SK-N-SH (cell line): ENCODE results near the gene CDC27. TPM values are rescaled to one million over a fixed set of nuclear protein-coding genes. Genes with fewer than 3 reads are reported as not detected.

Experiments used
- CTCF ChIA-PET: fragments of 300-600, 350-600 bp; formaldehyde crosslinking; extraction: SDS; loops from one replicate; lab custom pipeline; 2021; lab: Yijun Ruan, JAX
- POLR2A ChIA-PET: fragments of 350-600 bp; sonication (Branson Sonifier 250); formaldehyde crosslinking; extraction: SDS; loops from one replicate; lab custom pipeline; 2020; ENCODE audit warnings: antibody characterized with exemption, inconsistent platforms; lab: Yijun Ruan, JAX
- DNase-seq: peaks from one replicate; pipeline ENCODE4 v3.0.0; 2012
- H2AFZ ChIP-seq: fragments of 200-600 bp; sonication (generic); 2 replicates; pipeline ENCODE4 v1.8.1; 2016; ENCODE audit warnings: antibody characterized with exemption, mild to moderate bottlenecking, low read depth
- H3F3A ChIP-seq: fragments of 200-600 bp; sonication (generic); replicated peaks from 2 replicates; pipeline ENCODE3; 2016; ENCODE audit warnings: antibody characterized with exemption, mild to moderate bottlenecking; ENCODE audit not compliant: insufficient read depth
- H3K27ac ChIP-seq, 2 experiments: fragments of 200-500 bp in 1 of 2; fragments of 200-600 bp in 1 of 2; sonication (Bioruptor generic) in 1 of 2; sonication (generic), shearing (Covaris generic) in 1 of 2; 2 replicates each; pipeline versions ENCODE4 v1.5.1 to v1.6.1; 2014 to 2016; ENCODE audit warnings: low read depth in 2 of 2, inconsistent platforms in 1 of 2, low read length in 1 of 2, mild to moderate bottlenecking in 1 of 2, mixed read lengths in 1 of 2
- H3K27me3 ChIP-seq: fragments of 200-600 bp; sonication (generic), shearing (Covaris generic); 2 replicates; pipeline ENCODE4 v1.6.1; 2016; ENCODE audit warnings: mixed run types; ENCODE audit not compliant: insufficient read depth
- H3K36me3 ChIP-seq, 2 experiments: fragments of 200-500 bp in 1 of 2; fragments of 200-600 bp in 1 of 2; sonication (Bioruptor generic) in 1 of 2; sonication (generic) in 1 of 2; replicated peaks in 1 of 2; 2 replicates each; pipeline versions ENCODE3 to v1.5.1; 2014 to 2016; ENCODE audit warnings: low read length in 1 of 2, mild to moderate bottlenecking in 1 of 2; ENCODE audit not compliant: insufficient read depth in 2 of 2, control insufficient read depth in 1 of 2
- H3K4me1 ChIP-seq, 2 experiments: fragments of 200-500 bp in 1 of 2; fragments of 200-600 bp in 1 of 2; sonication (Bioruptor generic) in 1 of 2; sonication (generic), shearing (Covaris generic) in 1 of 2; 2 replicates each; pipeline versions ENCODE4 v1.5.1 to v1.6.1; 2014 to 2016; ENCODE audit warnings: low read depth in 1 of 2, low read length in 1 of 2, mixed run types in 1 of 2; ENCODE audit not compliant: insufficient read depth in 2 of 2, control insufficient read depth in 1 of 2
- H3K4me2 ChIP-seq: fragments of 200-600 bp; sonication (generic), shearing (Covaris generic); 2 replicates; pipeline ENCODE4 v1.6.1; 2017; ENCODE audit warnings: mixed run types
- H3K4me3 ChIP-seq, 2 experiments: fragments of 200-500 bp in 1 of 2; fragments of 200-600 bp in 1 of 2; sonication (Bioruptor generic) in 1 of 2; sonication (generic), shearing (Covaris generic) in 1 of 2; 2 replicates each; pipeline versions ENCODE4 v1.5.1 to v1.8.1; 2014 to 2016; ENCODE audit warnings: low read depth in 2 of 2, inconsistent platforms in 1 of 2, low read length in 1 of 2, mild to moderate bottlenecking in 1 of 2, mixed read lengths in 1 of 2, moderate library complexity in 1 of 2
- H3K79me2 ChIP-seq: fragments of 200-600 bp; sonication (generic); 2 replicates; pipeline ENCODE4 v1.8.1; 2017; ENCODE audit warnings: mild to moderate bottlenecking; ENCODE audit not compliant: insufficient read depth
- H3K9ac ChIP-seq: fragments of 200-600 bp; sonication (generic); 2 replicates; pipeline ENCODE4 v1.6.1; 2017; ENCODE audit warnings: mixed run types
- H3K9me2 ChIP-seq: fragments of 200-600 bp; sonication (generic); 2 replicates; pipeline ENCODE4 v1.6.1; 2017; ENCODE audit warnings: mixed run types
- H3K9me3 ChIP-seq: fragments of 200-600 bp; sonication (generic); 2 replicates; pipeline ENCODE4 v1.6.1; 2017; ENCODE audit warnings: mixed run types, mild to moderate bottlenecking, moderate library complexity
- H4K20me1 ChIP-seq: fragments of 200-600 bp; sonication (generic); 2 replicates; pipeline ENCODE4 v1.6.1; 2017; ENCODE audit warnings: mild to moderate bottlenecking, mixed run types; ENCODE audit not compliant: insufficient read depth
- CTCF ChIP-seq: fragments of 200-600 bp; sonication (generic); IDR thresholded peaks from 2 replicates; pipeline ENCODE4 v1.6.1; 2017; ENCODE audit warnings: antibody characterized with exemption, mild to moderate bottlenecking, moderate library complexity
- FOSL2 ChIP-seq: IDR thresholded peaks from 2 replicates; pipeline ENCODE4 v1.4.0; 2012; ENCODE audit warnings: low read depth, mild to moderate bottlenecking, moderate library complexity, borderline replicate concordance
- FOXM1 ChIP-seq: IDR thresholded peaks from 2 replicates; pipeline ENCODE4 v1.4.0; 2012; ENCODE audit warnings: low read depth, mild to moderate bottlenecking
- GABPA ChIP-seq: IDR thresholded peaks from 2 replicates; pipeline ENCODE4 v1.4.0; 2012; ENCODE audit warnings: low read depth, mild to moderate bottlenecking
- GATA2 ChIP-seq: sonication (generic); formaldehyde crosslinking; IDR thresholded peaks from 2 replicates; pipeline ENCODE4 v1.5.0; 2020; ENCODE audit warnings: mild to moderate bottlenecking, missing genetic modification reagents
- IRF3 ChIP-seq: fragments of 150-350 bp; IDR thresholded peaks from 2 replicates; pipeline ENCODE4 v1.6.1; 2016; ENCODE audit warnings: mild to moderate bottlenecking, low read depth, low read length
- MXI1 ChIP-seq: IDR thresholded peaks from 2 replicates; pipeline ENCODE4 v1.6.1; 2012; ENCODE audit warnings: mild to moderate bottlenecking, low read depth, low read length, improper control_type of control experiment
- NRF1 ChIP-seq: IDR thresholded peaks from 2 replicates; pipeline ENCODE4 v1.6.1; 2012; ENCODE audit warnings: low read depth, mild to moderate bottlenecking, low read length
- POLR2AphosphoS5 ChIP-seq: IDR thresholded peaks from 2 replicates; pipeline ENCODE4 v1.6.1; 2012; ENCODE audit warnings: low read depth, low read length
- RCOR1 ChIP-seq: fragments of 150-350 bp; IDR thresholded peaks from 2 replicates; pipeline ENCODE4 v1.6.1; 2017; ENCODE audit warnings: antibody characterized with exemption, low read length
- RXRA ChIP-seq: IDR thresholded peaks from 2 replicates; pipeline ENCODE4 v1.4.0; 2012; ENCODE audit warnings: low read depth, mild to moderate bottlenecking, borderline replicate concordance
- SIN3A ChIP-seq: IDR thresholded peaks from 2 replicates; pipeline ENCODE4 v1.6.1; 2012; ENCODE audit warnings: low read depth, mild to moderate bottlenecking, low read length, moderate library complexity, borderline replicate concordance
- TCF12 ChIP-seq: IDR thresholded peaks from 2 replicates; pipeline ENCODE4 v1.4.0; 2012
- YY1 ChIP-seq: IDR thresholded peaks from 2 replicates; pipeline ENCODE4 v1.4.0; 2012; ENCODE audit warnings: low read depth, mild to moderate bottlenecking
- ZBTB33 ChIP-seq: IDR thresholded peaks from 2 replicates; pipeline ENCODE4 v1.4.0; 2012; ENCODE audit warnings: low read depth, borderline replicate concordance
- WGBS: methylation state at CpG from one replicate; pipeline ENCODE4 v1.1.6; 2017; ENCODE audit warnings: low lambda C conversion rate; 5-methylcytosine and 5-hydroxymethylcytosine counted together
- polyA plus RNA-seq, 3 experiments: library from polyadenylated mRNA; depleted of rRNA; stranded (reverse); fragments of >200 nt; gene quantifications; 2 replicates each; pipeline ENCODE4 v1.2.3, GENCODE V29; 2012

The CDC27 gene
- polyA plus RNA-seq, 1 of the 3 experiments (the other 2 are of a cell fraction) = 44.3 TPM

GRCh38 chr17:47165137-47165536 lies 24.0 kb downstream of the CDC27 start:
- H3K9me2 ChIP-seq = no peaks in the 10 kb centered on the region
- ChIA-PET POLR2A (no interaction called here), CTCF (interaction anchor here (1.4 kb wide), 1 partner anchor 12 kb away, joined by 5 read pairs; no protein-coding TSS in a partner anchor)
- peaks cover 17% of the 10 kb centered on the region; the same call in 1 of the 2 replicates for H4K20me1 ChIP-seq
- no peak overlapping the region for H3K4me3 ChIP-seq
- WGBS = 85% methylated on average over 2 of the region's 2 CpGs
- no peaks in the 10 kb centered on the region for H3K27me3 ChIP-seq
- peaks cover 67 to 85% of the 10 kb centered on the region in 2 experiments for H3K36me3 ChIP-seq
- peaks cover 90% of the 10 kb centered on the region for H3K79me2 ChIP-seq
- H3K27ac ChIP-seq = no peak overlapping the region
- no peaks in the 10 kb centered on the region for H3K4me1 ChIP-seq
- no peak overlapping the region for H2AFZ ChIP-seq
- H3K9ac ChIP-seq = no peak overlapping the region
- no peak for DNase-seq
- H3F3A ChIP-seq = peaks cover 10% of the 10 kb centered on the region
- no peaks in the 10 kb centered on the region for H3K9me3 ChIP-seq
- H3K4me2 ChIP-seq = no peak overlapping the region
- TF ChIP-seq CTCF = no peak
- no peak for TF ChIP-seq TCF12
- TF ChIP-seq GATA2 (CRISPR knock-in tag) = no peak
- TF ChIP-seq GABPA = no peak
- no peak for TF ChIP-seq ZBTB33
- TF ChIP-seq RXRA = no peak
- no peak for TF ChIP-seq POLR2AphosphoS5
- TF ChIP-seq IRF3 = no peak
- TF ChIP-seq FOXM1 = no peak
- no peak for TF ChIP-seq YY1
- TF ChIP-seq FOSL2 = no peak

- DNase-seq = no peak
- CTCF ChIA-PET = interaction anchor here (1.4 kb wide), 1 partner anchor 13 kb away, joined by 5 read pairs; no protein-coding TSS in a partner anchor
- Histone ChIP-seq H3K9me3 (no peaks in the 10 kb centered on the region), H3F3A (peaks cover 10% of the 10 kb centered on the region), H3K79me2 (peaks cover 84% of the 10 kb centered on the region), H3K27me3 (no peaks in the 10 kb centered on the region), H3K36me3 (peaks cover 70 to 83% of the 10 kb centered on the region in 2 experiments), H3K9me2 (no peaks in the 10 kb centered on the region)
- POLR2A ChIA-PET = no interaction called here
- over 99% methylated on average over 5 of the region's 5 CpGs for WGBS
- no peak for TF ChIP-seq MXI1
- no peak for TF ChIP-seq FOSL2
- no peak for TF ChIP-seq SIN3A
- no peak for TF ChIP-seq GABPA
- no peak for TF ChIP-seq RCOR1
- TF ChIP-seq IRF3 = no peak
- no peak for TF ChIP-seq NRF1
- TF ChIP-seq, all 33 proteins: peak for 0
- H3K4me3 ChIP-seq = no peak overlapping the region
- no peak overlapping the region for H3K4me2 ChIP-seq
- no peak overlapping the region for H3K9ac ChIP-seq
- no peak overlapping the region for H2AFZ ChIP-seq
- peaks cover 15% of the 10 kb centered on the region; the same call in 1 of the 2 replicates for H4K20me1 ChIP-seq
- no peaks in the 10 kb centered on the region for H3K4me1 ChIP-seq
- H3K27ac ChIP-seq = no peak overlapping the region
These were observed 24.8 kb downstream of the CDC27 start for GRCh38 chr17:47164263-47164662.
